Omental fat pad (tissue), 4 donors: ENCODE results near the gene PNPLA5. TPM values are rescaled to one million over a fixed set of nuclear protein-coding genes. Genes with fewer than 3 reads are reported as not detected.
A peak's percentile ranks its signal among the peaks of the same experiment; 100 is the strongest.

Experiments
- ATAC-seq: fragments of 150-250 bp; one replicate; pipeline ENCODE4 v1.9.1; 2016; ENCODE audit warnings: mild to moderate bottlenecking, moderate library complexity; ENCODE audit not compliant: low FRiP score
- DNase-seq: peaks from one replicate; pipeline ENCODE4 v3.0.0-alpha.2; 2019; ENCODE audit warnings: low spot score
- CTCF ChIP-seq, 3 donors: fragments of 450-650 bp; IDR thresholded peaks; one replicate each; pipeline ENCODE4 v1.5.1; 2016 to 2017; ENCODE audit warnings: antibody characterized with exemption in 3 of 3, mild to moderate bottlenecking in 3 of 3, moderate library complexity in 2 of 3
- total RNA-seq, 4 donors: library from RNA; depleted of rRNA; stranded (reverse); fragments of >200 nt; gene quantifications; one replicate each; pipeline ENCODE4 v1.1.0, GENCODE V29; 2016

Gene PNPLA5
- total RNA-seq, 4 donors from 2014 or later, result not detected

- TF ChIP-seq CTCF (IDR thresholded peaks at IDR 0.05), result no peak
- ATAC-seq (no peak), DNase-seq (no peak)
Observed at GRCh38 chr22:43901976-43902643, 10.3 kb upstream of the PNPLA5 start.

GRCh38 chr22:43900206-43900605 is 8.4 kb upstream of the PNPLA5 start:
- DNase-seq (no peak), ATAC-seq (no peak)
- TF ChIP-seq CTCF (IDR thresholded peaks at IDR 0.05), result no peak

- DNase-seq, result no peak
- peak; percentile 86 for ATAC-seq
- no peak for TF ChIP-seq CTCF (IDR thresholded peaks at IDR 0.05)
Observed at GRCh38 chr22:43897751-43898261, 6.0 kb upstream of the PNPLA5 start.

- DNase-seq, result no peak
- TF ChIP-seq CTCF (IDR thresholded peaks at IDR 0.05), result no peak
- ATAC-seq, result no peak
Observed at GRCh38 chr22:43895986-43896645, 4.3 kb upstream of the PNPLA5 start.

- DNase-seq, result no peak
- TF ChIP-seq CTCF (IDR thresholded peaks at IDR 0.05), result no peak
- ATAC-seq, result no peak
Observed at GRCh38 chr22:43894122-43894521, 2.3 kb upstream of the PNPLA5 start.

- ATAC-seq, result no peak
- no peak for TF ChIP-seq CTCF (IDR thresholded peaks at IDR 0.05)
- DNase-seq, result no peak
Observed at GRCh38 chr22:43893266-43893665, 1.5 kb upstream of the PNPLA5 start.
